ENCODE data around the gene AQP11.

GRCh38 chr11:77557553-77557952 lies 32.2 kb upstream of the AQP11 start:
- TF ChIP-seq CTCF (IDR thresholded peaks at IDR 0.05) (peak in 1 of 6 experiments; percentile 4), POLR2A (IDR thresholded peaks at IDR 0.05) (no peak)
